ENCODE data around the gene NEAT1. TPM values are rescaled to one million over a fixed set of nuclear protein-coding genes. Genes with fewer than 3 reads are reported as not detected.

Gene NEAT1
- total RNA-seq, 1 donor from 2014 or later = 114 TPM

DNA sequence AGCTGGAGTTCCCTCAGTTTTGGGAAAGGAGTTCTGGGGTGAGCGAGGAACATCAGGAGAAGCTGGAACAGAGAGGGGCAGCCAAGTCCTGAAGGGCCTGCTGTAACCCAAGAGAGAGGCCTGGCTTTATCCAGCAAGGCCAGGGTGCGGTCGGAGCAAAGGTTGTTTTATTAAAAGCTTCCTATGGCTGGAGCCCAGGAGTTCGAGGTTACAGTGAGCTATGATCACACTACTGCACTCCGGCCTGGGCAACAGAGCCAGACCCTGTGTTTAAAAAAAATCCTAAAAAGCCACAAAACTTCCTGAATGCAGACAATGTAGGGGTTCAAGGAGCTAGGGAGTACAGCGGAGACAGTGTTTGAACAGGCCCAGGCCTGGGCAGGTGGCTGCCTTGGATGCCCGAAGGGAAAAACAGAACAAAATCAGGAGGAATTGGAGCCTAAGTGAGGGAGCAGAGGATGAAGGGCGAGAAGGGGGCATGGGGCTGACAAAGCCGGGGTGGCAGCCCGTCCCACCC, 54.1 kb downstream of the NEAT1 start:
- no peak for FAIRE-seq
- TF ChIP-seq, protein P1, sequence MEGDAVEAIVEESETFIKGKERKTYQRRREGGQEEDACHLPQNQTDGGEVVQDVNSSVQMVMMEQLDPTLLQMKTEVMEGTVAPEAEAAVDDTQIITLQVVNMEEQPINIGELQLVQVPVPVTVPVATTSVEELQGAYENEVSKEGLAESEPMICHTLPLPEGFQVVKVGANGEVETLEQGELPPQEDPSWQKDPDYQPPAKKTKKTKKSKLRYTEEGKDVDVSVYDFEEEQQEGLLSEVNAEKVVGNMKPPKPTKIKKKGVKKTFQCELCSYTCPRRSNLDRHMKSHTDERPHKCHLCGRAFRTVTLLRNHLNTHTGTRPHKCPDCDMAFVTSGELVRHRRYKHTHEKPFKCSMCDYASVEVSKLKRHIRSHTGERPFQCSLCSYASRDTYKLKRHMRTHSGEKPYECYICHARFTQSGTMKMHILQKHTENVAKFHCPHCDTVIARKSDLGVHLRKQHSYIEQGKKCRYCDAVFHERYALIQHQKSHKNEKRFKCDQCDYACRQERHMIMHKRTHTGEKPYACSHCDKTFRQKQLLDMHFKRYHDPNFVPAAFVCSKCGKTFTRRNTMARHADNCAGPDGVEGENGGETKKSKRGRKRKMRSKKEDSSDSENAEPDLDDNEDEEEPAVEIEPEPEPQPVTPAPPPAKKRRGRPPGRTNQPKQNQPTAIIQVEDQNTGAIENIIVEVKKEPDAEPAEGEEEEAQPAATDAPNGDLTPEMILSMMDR (IDR thresholded peaks at IDR 0.05; ENCODE audit: insufficient read depth, low read length, severe bottlenecking) = no peak
- Histone ChIP-seq H3K4me3 (ENCODE audit: low read depth, low read length) (peak overlapping the region; percentile 75), H3K36me3 (ENCODE audit: control insufficient read depth, insufficient read depth, low read length) (no peaks in the 10 kb centered on the region), H3K27me3 (ENCODE audit: control insufficient read depth, insufficient read depth, low read length) (no peaks in the 10 kb centered on the region)
- no peak for DNase-seq (ENCODE audit: low read depth)

DNA sequence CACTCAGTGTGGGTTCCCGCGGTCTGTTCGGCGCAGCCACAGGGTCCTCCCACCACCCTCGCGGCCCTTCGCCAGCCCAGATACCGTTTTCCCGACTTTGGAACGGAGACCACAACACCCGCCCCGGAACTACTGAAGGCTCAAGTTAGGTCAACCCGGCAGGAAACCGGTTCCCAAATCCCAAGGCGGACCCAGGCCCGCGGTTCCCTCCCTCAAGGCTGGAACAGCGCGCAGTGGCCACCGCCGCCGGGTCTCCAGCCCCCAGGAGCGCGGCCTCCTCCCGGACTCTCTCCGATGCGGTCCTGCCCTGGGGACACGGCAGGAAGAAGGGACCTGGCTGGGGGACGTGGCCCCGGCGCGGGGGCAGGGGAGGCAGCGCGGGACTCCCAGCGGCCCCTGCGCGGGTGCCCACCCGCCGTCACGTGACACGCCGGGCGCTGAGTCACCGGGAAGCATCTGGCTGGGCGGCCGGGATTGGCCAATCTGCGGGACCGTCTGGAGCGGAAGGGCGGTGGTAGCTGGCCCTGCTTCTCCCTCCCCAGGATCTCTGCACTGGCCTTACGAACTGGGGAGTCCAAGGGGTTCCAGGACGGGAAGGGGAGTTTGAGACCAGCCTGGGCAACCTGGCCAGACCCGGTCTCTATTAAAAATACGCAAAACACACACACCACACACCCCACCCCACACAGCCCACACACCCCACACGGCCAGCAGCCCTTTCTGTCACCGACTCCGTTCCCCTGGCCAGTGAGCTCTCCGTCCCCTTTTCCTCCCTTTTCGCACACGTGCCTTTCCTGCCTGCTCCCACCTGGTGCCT, 54.8 kb downstream of the NEAT1 start:
- DNase-seq (ENCODE audit: low read depth) (peak; percentile 85), FAIRE-seq (no peak)
- Histone ChIP-seq H3K27me3 (ENCODE audit: control insufficient read depth, insufficient read depth, low read length) (no peaks in the 10 kb centered on the region), H3K36me3 (ENCODE audit: control insufficient read depth, insufficient read depth, low read length) (no peaks in the 10 kb centered on the region), H3K4me3 (ENCODE audit: low read depth, low read length) (peak overlapping the region; percentile 75)
- TF ChIP-seq, protein P1 (IDR thresholded peaks at IDR 0.05; ENCODE audit: insufficient read depth, low read length, severe bottlenecking) = no peak

DNA sequence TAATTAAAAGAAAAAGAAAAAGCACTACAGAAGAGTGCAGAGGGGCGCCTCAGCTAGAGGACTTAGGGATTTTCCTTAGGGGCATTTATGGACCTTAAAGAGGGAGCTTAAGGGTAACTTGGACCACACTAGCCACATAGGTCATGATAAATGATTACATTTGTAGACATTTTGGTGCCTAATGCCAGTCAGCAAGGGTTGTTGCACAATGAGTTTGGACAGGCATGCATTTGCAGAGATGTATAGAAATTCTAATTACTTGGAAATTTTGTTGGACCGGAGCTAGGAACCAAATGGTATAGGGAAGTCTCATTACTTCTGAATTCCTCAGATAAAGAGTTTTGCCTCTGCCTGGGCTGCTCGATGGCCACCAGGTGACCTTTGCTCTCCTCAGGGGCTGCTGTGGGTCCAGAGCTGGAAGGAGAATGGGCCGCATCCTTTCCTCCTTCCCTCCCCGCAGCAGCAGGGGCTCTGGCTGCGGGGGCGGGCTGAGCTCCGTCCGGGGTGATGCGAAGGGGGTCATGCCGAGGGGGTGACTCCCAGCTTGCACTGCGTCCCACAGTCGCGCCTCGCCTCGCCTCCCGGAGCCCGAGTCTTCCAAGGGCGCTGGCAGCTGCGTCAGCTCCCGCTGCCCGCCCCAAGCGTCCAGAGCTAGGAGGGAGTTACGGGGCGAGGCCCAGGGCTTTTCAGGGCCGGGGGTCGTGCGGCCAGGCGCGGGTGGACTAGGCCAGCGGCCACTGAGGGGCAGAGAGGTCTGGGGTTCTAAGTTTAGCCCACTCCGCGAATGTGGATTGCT, 56.0 kb downstream of the NEAT1 start:
- H3K36me3 ChIP-seq (ENCODE audit: control insufficient read depth, insufficient read depth, low read length) = no peaks in the 10 kb centered on the region
- DNase-seq (ENCODE audit: low read depth) = no peak
- no peak overlapping the region for H3K4me3 ChIP-seq (ENCODE audit: low read depth, low read length)
- TF ChIP-seq, protein P1 (IDR thresholded peaks at IDR 0.05; ENCODE audit: insufficient read depth, low read length, severe bottlenecking) = no peak
- no peaks in the 10 kb centered on the region for H3K27me3 ChIP-seq (ENCODE audit: control insufficient read depth, insufficient read depth, low read length)
- FAIRE-seq = no peak

DNA sequence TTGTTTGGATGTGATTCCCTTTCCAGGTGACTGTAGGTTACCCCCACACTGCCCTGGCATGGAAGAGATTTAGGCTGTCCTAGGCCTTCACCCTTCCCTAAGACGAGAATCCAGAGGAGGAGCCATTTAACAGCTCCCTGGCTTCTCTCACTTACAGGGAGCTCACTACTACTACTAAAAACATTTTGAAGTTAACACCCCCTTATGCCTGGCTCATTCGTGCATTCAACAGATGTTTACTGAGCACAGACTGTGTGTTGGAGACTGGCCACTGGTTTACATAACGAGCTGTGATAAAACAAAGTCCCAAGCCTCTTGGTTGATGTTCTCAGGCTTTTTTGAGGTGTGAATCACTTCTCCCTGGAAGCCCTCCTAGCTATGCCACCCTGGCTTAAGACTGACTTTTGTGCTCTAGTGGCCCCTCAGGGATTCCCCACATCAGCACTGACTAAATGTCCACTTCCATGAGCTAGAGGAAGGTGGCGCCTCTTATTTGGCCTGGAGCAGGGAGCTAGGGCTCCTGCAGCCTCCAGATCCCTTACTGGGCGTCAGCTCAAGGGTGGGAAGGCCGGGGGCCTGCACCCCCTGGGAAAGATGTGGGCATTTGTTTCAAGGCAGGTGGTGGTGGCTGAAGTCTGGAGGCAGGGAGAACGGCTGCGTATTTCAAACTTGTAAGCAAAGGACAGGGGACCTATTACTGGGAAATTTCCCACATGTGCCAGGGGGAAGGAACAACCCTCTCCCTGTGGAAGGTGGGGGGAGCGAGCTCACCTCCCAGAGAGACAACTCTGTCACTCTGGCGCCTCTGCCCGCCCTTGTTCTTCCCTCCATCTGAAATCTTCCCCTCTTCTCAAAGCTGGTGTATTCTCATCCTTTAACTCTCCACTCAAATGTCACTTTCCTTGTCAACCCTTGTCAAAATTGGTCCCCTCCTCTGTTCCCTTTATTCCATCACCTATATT, 56.9 kb downstream of the NEAT1 start:
- DNase-seq (ENCODE audit: low read depth) = no peak
- FAIRE-seq = no peak

More for the DNA sequence above, 56.9 kb downstream of the NEAT1 start:
- H3K36me3 ChIP-seq (ENCODE audit: control insufficient read depth, insufficient read depth, low read length) = no peaks in the 10 kb centered on the region
- H3K4me3 ChIP-seq (ENCODE audit: low read depth, low read length) = no peak overlapping the region
- TF ChIP-seq, protein P1 (IDR thresholded peaks at IDR 0.05; ENCODE audit: insufficient read depth, low read length, severe bottlenecking) = peak; percentile 48
- no peaks in the 10 kb centered on the region for H3K27me3 ChIP-seq (ENCODE audit: control insufficient read depth, insufficient read depth, low read length)

Measured in bronchial epithelial cell (primary cell).